ENCODE results near the gene LYRM1. TPM values are rescaled to one million over a fixed set of nuclear protein-coding genes. Genes with fewer than 3 reads are reported as not detected.

LYRM1 gene
- total and polyA plus RNA-seq, 2 of the 8 experiments (the other 6 are each of a cell fraction or from before 2014, with no cell fraction given): 11.6 to 13.4 TPM

- 86% methylated on average over 3 of the region's 3 CpGs; no CpG with 5 or more reads in 1 of the 2 experiments for WGBS, 2 experiments (ENCODE audit: extremely low coverage in 1 of 2, insufficient coverage in 1 of 2, insufficient read length in 1 of 2, insufficient replicate concordance in 2 of 2, low coverage in 1 of 2, low lambda C conversion rate in 2 of 2, missing lambda C conversion rate in 1 of 2)
- Histone ChIP-seq H4K8ac (ENCODE audit: extremely low read depth, insufficient read depth, low read length) (no peak overlapping the region), H3K27ac (ENCODE audit: low read depth, low read length) (no peak overlapping the region), H3K4me2 (ENCODE audit: insufficient read depth in 1 of 2, low read depth in 2 of 2, low read length in 2 of 2) (no peak overlapping the region), H3K14ac (ENCODE audit: insufficient read length) (no peak overlapping the region), H4K20me1 (replicated peaks in 1 of 2; ENCODE audit: control insufficient read depth in 1 of 2, insufficient read depth in 2 of 2, low read length in 2 of 2) (peaks cover 0 to 1% of the 10 kb centered on the region in 2 experiments), H3K4me1 (replicated peaks in 1 of 4; ENCODE audit: control insufficient read depth in 3 of 4, insufficient read depth in 4 of 4, low read length in 3 of 4) (peaks cover 0 to 6% (median 3%) of the 10 kb centered on the region in 4 experiments; a peak in 3 of 7 replicates), H2BK12ac (ENCODE audit: low read depth, low read length) (no peak overlapping the region), H4K91ac (replicated peaks; ENCODE audit: insufficient read length, low read length) (no peak overlapping the region), H3K56ac (replicated peaks; ENCODE audit: insufficient read length, low read depth, low read length) (no peak overlapping the region), H3K4ac (replicated peaks; ENCODE audit: insufficient read length, low read depth, low read length) (no peak overlapping the region), H2AK5ac (ENCODE audit: low read depth, low read length) (no peak overlapping the region), H3K79me2 (ENCODE audit: control insufficient read depth in 1 of 2, insufficient read depth in 2 of 2, low read length in 2 of 2) (peaks cover 0 to 20% of the 10 kb centered on the region in 2 experiments; a peak in 2 of 4 replicates), H2AFZ (ENCODE audit: low read length) (no peak overlapping the region), H3K23me2 (ENCODE audit: low read depth, low read length) (no peaks in the 10 kb centered on the region), H3K9ac (replicated peaks in 1 of 4; ENCODE audit: extremely low read depth in 1 of 4, low read depth in 3 of 4, low read length in 3 of 4) (no peak overlapping the region), H4K5ac (ENCODE audit: insufficient read length, low read depth, low read length) (no peak overlapping the region), H3K79me1 (ENCODE audit: low read depth, low read length) (peaks cover 4% of the 10 kb centered on the region; the same call in 1 of the 2 replicates), H3K23ac (ENCODE audit: insufficient read length) (no peak overlapping the region), H3K36me3 (ENCODE audit: control insufficient read depth in 2 of 4, insufficient read depth in 4 of 4, low read length in 3 of 4) (peaks cover 0 to 13% (median 2%) of the 10 kb centered on the region in 4 experiments; a peak in 5 of 8 replicates), H2BK15ac (ENCODE audit: low read length) (no peak overlapping the region), H3K27me3 (replicated peaks in 1 of 4; ENCODE audit: control insufficient read depth in 3 of 4, extremely low read depth in 1 of 4, insufficient read depth in 3 of 4, low read length in 3 of 4) (no peaks in the 10 kb centered on the region), H3K9me3 (ENCODE audit: insufficient read depth in 2 of 2, low read depth in 1 of 2, low read length in 1 of 2) (no peaks in the 10 kb centered on the region), H2BK20ac (ENCODE audit: low read length) (no peak overlapping the region), H3K4me3 (ENCODE audit: extremely low read depth in 1 of 4, insufficient read depth in 2 of 4, low read depth in 3 of 4, low read length in 4 of 4) (no peak overlapping the region), H2BK5ac (ENCODE audit: low read depth, low read length) (no peak overlapping the region), H2BK120ac (replicated peaks; ENCODE audit: low read depth, low read length) (no peak overlapping the region), H3K18ac (ENCODE audit: extremely low read depth, low read length) (no peak overlapping the region)
- POLR2A ChIA-PET (ENCODE audit: partially characterized antibody): interaction anchor here (0.9 kb wide), 1 partner anchor 9 kb away, joined by 3 read pairs; no protein-coding TSS in a partner anchor
- FAIRE-seq (no peak), DNase-seq (ENCODE audit: low read depth in 1 of 2, low spot score in 2 of 2) (no peak)
- CTCF ChIA-PET (ENCODE audit: partially characterized antibody): no interaction called here
- TF ChIP-seq NANOG (IDR thresholded peaks at IDR 0.05; ENCODE audit: insufficient read depth, low read depth, low read length, poor library complexity, severe bottlenecking) (no peak), TCF12 (IDR thresholded peaks at IDR 0.05; ENCODE audit: low read depth, low read length) (no peak), GTF2F1 (IDR thresholded peaks at IDR 0.05; ENCODE audit: borderline replicate concordance, low read depth, low read length) (no peak), HDAC2 (IDR thresholded peaks at IDR 0.05; ENCODE audit: borderline replicate concordance in 1 of 2, low read depth in 2 of 2, low read length in 2 of 2) (no peak), EZH2 (IDR thresholded peaks at IDR 0.05; ENCODE audit: low read depth, low read length, severe bottlenecking) (no peak), PHF8 (conservative IDR thresholded peaks at IDR 0.05; ENCODE audit: low read depth, low read length) (no peak), RAD21 (IDR thresholded peaks at IDR 0.05 in 1 of 2, conservative IDR thresholded peaks at IDR 0.05 in 1 of 2; ENCODE audit: low read depth in 2 of 2, low read length in 2 of 2) (no peak), KDM5A (IDR thresholded peaks at IDR 0.05; ENCODE audit: low read length) (no peak), POLR2AphosphoS5 (IDR thresholded peaks at IDR 0.05; ENCODE audit: low read depth, low read length) (no peak), EGR1 (IDR thresholded peaks at IDR 0.05; ENCODE audit: borderline replicate concordance, low read depth, low read length) (no peak), SIN3A (conservative IDR thresholded peaks at IDR 0.05 in 1 of 2, IDR thresholded peaks at IDR 0.05 in 1 of 2; ENCODE audit: low read depth in 1 of 2, low read length in 2 of 2) (no peak), SAP30 (IDR thresholded peaks at IDR 0.05; ENCODE audit: insufficient read depth, insufficient replicate concordance, low read length) (no peak), CHD1 (IDR thresholded peaks at IDR 0.05; ENCODE audit: low read depth, low read length) (no peak)
Observed at GRCh38 chr16:20859229-20859628, 41.3 kb upstream of the LYRM1 start.
